ENCODE results near the gene SLC39A13.

DNA sequence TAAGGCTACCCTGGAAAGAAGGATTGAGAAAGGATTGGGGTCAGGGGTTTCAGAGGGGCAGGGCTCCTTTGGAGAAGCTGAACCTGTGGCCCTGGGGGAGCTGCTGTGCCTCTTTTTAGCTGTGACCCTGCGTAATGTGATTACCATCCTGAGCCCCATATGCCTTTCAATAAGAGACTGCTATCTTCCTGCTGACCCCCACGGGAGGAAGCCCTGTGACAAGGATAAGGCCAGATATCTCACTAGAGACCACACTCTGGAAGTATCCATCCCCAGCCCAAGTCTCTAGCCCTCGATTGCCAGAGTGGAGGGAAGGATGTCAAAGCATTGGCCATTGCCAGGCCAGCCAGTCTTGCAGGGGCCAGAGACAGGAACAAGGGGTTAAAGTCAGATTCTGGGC is 4.8 kb upstream of the SLC39A13 start:
- TF ChIP-seq, protein P1, sequence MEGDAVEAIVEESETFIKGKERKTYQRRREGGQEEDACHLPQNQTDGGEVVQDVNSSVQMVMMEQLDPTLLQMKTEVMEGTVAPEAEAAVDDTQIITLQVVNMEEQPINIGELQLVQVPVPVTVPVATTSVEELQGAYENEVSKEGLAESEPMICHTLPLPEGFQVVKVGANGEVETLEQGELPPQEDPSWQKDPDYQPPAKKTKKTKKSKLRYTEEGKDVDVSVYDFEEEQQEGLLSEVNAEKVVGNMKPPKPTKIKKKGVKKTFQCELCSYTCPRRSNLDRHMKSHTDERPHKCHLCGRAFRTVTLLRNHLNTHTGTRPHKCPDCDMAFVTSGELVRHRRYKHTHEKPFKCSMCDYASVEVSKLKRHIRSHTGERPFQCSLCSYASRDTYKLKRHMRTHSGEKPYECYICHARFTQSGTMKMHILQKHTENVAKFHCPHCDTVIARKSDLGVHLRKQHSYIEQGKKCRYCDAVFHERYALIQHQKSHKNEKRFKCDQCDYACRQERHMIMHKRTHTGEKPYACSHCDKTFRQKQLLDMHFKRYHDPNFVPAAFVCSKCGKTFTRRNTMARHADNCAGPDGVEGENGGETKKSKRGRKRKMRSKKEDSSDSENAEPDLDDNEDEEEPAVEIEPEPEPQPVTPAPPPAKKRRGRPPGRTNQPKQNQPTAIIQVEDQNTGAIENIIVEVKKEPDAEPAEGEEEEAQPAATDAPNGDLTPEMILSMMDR (IDR thresholded peaks at IDR 0.05; ENCODE audit: low read length), result no peak
- TF ChIP-seq EZH2 (optimal IDR thresholded peaks at IDR 0.05; ENCODE audit: low read depth, low read length), result no peak
- no peak for TF ChIP-seq EZH2phosphoT487 (IDR thresholded peaks at IDR 0.05; ENCODE audit: low read length)
